Stimulated activated CD8-positive, alpha-beta memory T cell treated with anti-CD3 and anti-CD28 coated beads, Interleukin-7, amount 100 ng/mL, for 1 hour (primary cell): ENCODE data around the gene NFE2L2.
"Not testable (repeated sequence)": the region's sequence is repeated elsewhere in the genome, so short reads cannot be mapped to it uniquely, and the experiment has no call there.

Source experiments
- DNase-seq, 2 donors: peaks; one replicate each; pipeline ENCODE4 v3.0.0-alpha.2; 2020; ENCODE audit warnings: low read depth in 2 of 2

Gene NFE2L2

GRCh38 chr2:177195194-177195593 lies 69.3 kb downstream of the NFE2L2 start:
- no peak for DNase-seq

GRCh38 chr2:177193240-177193639 lies 71.3 kb downstream of the NFE2L2 start:
- DNase-seq, result no peak

- no peak for DNase-seq
These were observed 71.7 kb downstream of the NFE2L2 start for GRCh38 chr2:177192788-177193187.

- DNase-seq, result no peak
These were observed 73.6 kb downstream of the NFE2L2 start for GRCh38 chr2:177190941-177191340.

GRCh38 chr2:177188482-177189469 lies 75.8 kb downstream of the NFE2L2 start:
- DNase-seq, result no peak

GRCh38 chr2:177187631-177188312 lies 76.8 kb downstream of the NFE2L2 start:
- no peak for DNase-seq

- not testable (repeated sequence) for DNase-seq
These were observed 78.5 kb downstream of the NFE2L2 start for GRCh38 chr2:177186038-177186437.

- no peak for DNase-seq
These were observed 79.9 kb downstream of the NFE2L2 start for GRCh38 chr2:177184606-177185005.

GRCh38 chr2:177183860-177184259 lies 80.7 kb downstream of the NFE2L2 start:
- no peak for DNase-seq
